Measurements from ENCODE around the gene DHX8.

The DHX8 gene

GRCh38 chr17:43463241-43463640 is 20.5 kb upstream of the DHX8 start:
- H3K27ac ChIP-seq: no peak overlapping the region
- TF ChIP-seq ZFX (IDR thresholded peaks at IDR 0.05; ENCODE audit: borderline replicate concordance): no peak
- TF ChIP-seq CTCF (IDR thresholded peaks at IDR 0.05): no peak

GRCh38 chr17:43464046-43464445 is 19.7 kb upstream of the DHX8 start:
- no peak overlapping the region for H3K27ac ChIP-seq
- no peak for TF ChIP-seq ZFX (IDR thresholded peaks at IDR 0.05; ENCODE audit: borderline replicate concordance)
- TF ChIP-seq CTCF (IDR thresholded peaks at IDR 0.05): no peak

DNA sequence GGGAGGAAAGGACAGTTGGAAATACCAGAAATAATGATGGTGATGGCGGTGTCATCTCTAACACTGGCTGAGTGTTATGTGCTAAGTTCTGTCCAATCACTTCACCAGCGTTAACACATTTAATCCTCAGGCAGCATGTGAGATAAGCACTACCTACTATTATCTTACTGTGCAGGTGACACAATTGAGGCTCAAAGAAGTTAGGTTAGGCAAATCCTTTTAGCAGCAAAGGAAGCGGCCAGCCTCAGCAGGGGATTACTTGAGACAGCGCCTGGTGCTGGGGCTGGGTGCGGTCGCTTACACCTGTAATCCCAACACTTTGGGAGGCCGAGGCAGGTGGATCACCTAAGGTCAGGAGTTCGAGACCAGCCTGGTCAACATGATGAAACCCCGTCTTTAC is 18.7 kb upstream of the DHX8 start:
- H3K27ac ChIP-seq: no peak overlapping the region
- TF ChIP-seq ZFX (IDR thresholded peaks at IDR 0.05; ENCODE audit: borderline replicate concordance) (no peak), CTCF (IDR thresholded peaks at IDR 0.05) (no peak)

DNA sequence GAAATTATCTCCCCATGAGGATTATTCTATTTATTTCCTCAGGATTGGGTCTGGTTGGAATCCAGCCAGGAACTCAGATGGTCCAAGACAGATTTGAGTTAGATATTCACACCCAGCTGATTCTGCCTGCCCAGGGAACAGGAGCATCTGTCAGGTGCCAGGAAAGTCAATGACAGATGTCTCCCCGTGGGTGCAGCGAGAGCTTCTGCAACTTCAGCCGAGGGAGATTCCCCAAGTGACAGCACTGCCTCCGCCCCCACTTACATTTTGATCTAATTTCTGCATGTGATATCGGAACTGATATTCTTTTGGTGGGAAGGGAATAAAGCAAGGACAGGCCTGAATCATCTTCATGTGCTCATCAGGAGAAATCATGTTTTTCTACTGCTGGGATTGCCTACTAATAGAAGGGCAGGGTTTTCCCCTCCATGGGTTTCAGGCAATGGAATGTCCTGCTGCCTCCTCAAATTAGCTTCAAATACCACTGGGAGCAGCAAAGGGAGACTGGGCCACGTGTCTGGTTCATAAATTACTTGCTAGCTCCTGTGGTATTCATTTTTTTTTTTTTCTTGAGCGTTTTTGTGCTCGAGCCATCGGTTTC is 15.7 kb upstream of the DHX8 start:
- H3K27ac ChIP-seq: no peak overlapping the region

GRCh38 chr17:43468691-43469139 is 15.1 kb upstream of the DHX8 start:
- TF ChIP-seq ZFX (IDR thresholded peaks at IDR 0.05; ENCODE audit: borderline replicate concordance) (no peak), CTCF (IDR thresholded peaks at IDR 0.05) (no peak)
- no peak overlapping the region for H3K27ac ChIP-seq

More for the DNA sequence above, 15.7 kb upstream of the DHX8 start:
- TF ChIP-seq ZFX (IDR thresholded peaks at IDR 0.05; ENCODE audit: borderline replicate concordance): no peak
- TF ChIP-seq CTCF (IDR thresholded peaks at IDR 0.05): no peak

- TF ChIP-seq ZFX (IDR thresholded peaks at IDR 0.05; ENCODE audit: borderline replicate concordance) (no peak), CTCF (IDR thresholded peaks at IDR 0.05) (no peak)
- H3K27ac ChIP-seq: no peak overlapping the region
Measured at GRCh38 chr17:43469145-43469544, 14.6 kb upstream of the DHX8 start.

DNA sequence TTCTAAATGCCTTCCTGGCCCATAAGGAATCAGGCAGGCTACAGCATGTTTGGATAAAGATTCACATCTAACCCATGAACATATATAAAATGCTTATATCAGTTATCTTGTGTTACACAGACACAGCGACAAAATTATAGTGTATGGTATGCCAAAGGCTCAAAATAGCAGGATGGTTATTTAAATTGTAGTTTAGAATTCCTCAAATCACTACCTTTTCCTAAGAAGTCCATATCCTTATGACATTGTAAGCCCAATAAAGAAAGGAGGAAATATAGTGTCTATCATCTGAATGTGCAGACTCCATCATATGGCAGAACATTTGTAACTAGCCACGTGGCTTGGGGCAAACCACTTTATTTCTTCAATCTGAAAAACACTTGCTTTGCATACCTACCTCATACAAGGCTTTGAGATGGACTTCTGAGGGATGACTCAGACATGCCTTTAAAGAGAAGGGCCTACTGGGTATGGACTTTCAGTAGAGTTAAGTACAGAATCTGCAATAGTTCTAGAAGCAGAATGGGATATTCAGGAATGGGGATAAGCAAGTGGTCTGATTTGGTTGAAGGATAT is 12.1 kb upstream of the DHX8 start:
- TF ChIP-seq CTCF (IDR thresholded peaks at IDR 0.05) (no peak), ZFX (IDR thresholded peaks at IDR 0.05; ENCODE audit: borderline replicate concordance) (no peak)
- H3K27ac ChIP-seq: no peak overlapping the region

Data from 22Rv1 (cell line).